WTC11 (cell line): Measurements from ENCODE around the gene PRDM2. TPM values are rescaled to one million over a fixed set of nuclear protein-coding genes. Genes with fewer than 3 reads are reported as not detected.

Experiments used
- ATAC-seq: fragments of 200-7000 bp; cut with Tn5 transposase; 2 replicates; pipeline ENCODE4 v1.10.0; 2021; ENCODE audit warnings: mild to moderate bottlenecking, moderate library complexity
- CTCF ChIA-PET: fragments of 300-600 bp; sonication (Branson Sonifier 250); formaldehyde crosslinking; loops from one replicate; lab custom pipeline; 2021; ENCODE audit warnings: antibody characterized with exemption; lab: Charles Lee
- POLR2A ChIA-PET: fragments of 350-600 bp; sonication (Branson Sonifier 250); formaldehyde crosslinking; loops from one replicate; lab custom pipeline; 2021; ENCODE audit warnings: antibody characterized with exemption; lab: Charles Lee
- DNase-seq: peaks from one replicate; pipeline ENCODE4 v3.0.0; 2021; ENCODE audit warnings: low spot score
- H3K27ac Mint-ChIP-seq: 2 replicates; pipeline ENCODE4 v1.8.0; 2021; ENCODE audit warnings: mixed read lengths
- H3K27me3 Mint-ChIP-seq: 2 replicates; pipeline ENCODE4 v1.8.0; 2021; ENCODE audit warnings: low read depth, mild to moderate bottlenecking, moderate library complexity, mixed read lengths
- H3K36me3 Mint-ChIP-seq: 2 replicates; pipeline ENCODE4 v1.8.0; 2021; ENCODE audit warnings: mixed read lengths
- H3K4me1 Mint-ChIP-seq: 2 replicates; pipeline ENCODE4 v1.8.0; 2022; ENCODE audit warnings: mixed read lengths
- H3K4me3 Mint-ChIP-seq: 2 replicates; pipeline ENCODE4 v1.8.0; 2021; ENCODE audit warnings: mild to moderate bottlenecking, moderate library complexity, mixed read lengths
- H3K9me3 Mint-ChIP-seq: 2 replicates; pipeline ENCODE4 v1.8.0; 2021; ENCODE audit warnings: mixed read lengths
- CTCF ChIP-seq: fragments of 200-600 bp; IDR thresholded peaks from 2 replicates; pipeline ENCODE4 v1.8.0; 2022; ENCODE audit warnings: antibody characterized with exemption
- E2F4 ChIP-seq: sonication (generic); formaldehyde crosslinking; IDR thresholded peaks from 2 replicates; pipeline ENCODE4 v1.8.1; 2022; ENCODE audit warnings: low read depth, mild to moderate bottlenecking, moderate library complexity, missing genetic modification reagents, borderline replicate concordance
- ETV6 ChIP-seq: sonication (generic); formaldehyde crosslinking; IDR thresholded peaks from 2 replicates; pipeline ENCODE4 v1.8.1; 2022; ENCODE audit warnings: mild to moderate bottlenecking, missing genetic modification reagents
- FOXK1 ChIP-seq: sonication (generic); formaldehyde crosslinking; IDR thresholded peaks from 2 replicates; pipeline ENCODE4 v1.8.0; 2022; ENCODE audit warnings: mild to moderate bottlenecking, moderate library complexity, missing genetic modification reagents
- HMGA2 ChIP-seq: fragments of 250-450 bp; sonication (Bioruptor Pico); IDR thresholded peaks from 2 replicates; pipeline ENCODE4 v1.4.0; 2021; ENCODE audit warnings: mild to moderate bottlenecking, moderate library complexity
- IRF1 ChIP-seq: sonication (generic); formaldehyde crosslinking; IDR thresholded peaks from 2 replicates; pipeline ENCODE4 v1.8.0; 2023; ENCODE audit warnings: missing genetic modification reagents
- NR2C2 ChIP-seq: sonication (generic); formaldehyde crosslinking; IDR thresholded peaks from 2 replicates; pipeline ENCODE4 v1.8.0; 2022; ENCODE audit warnings: mild to moderate bottlenecking, missing genetic modification reagents
- PRDM15 ChIP-seq: sonication (generic); formaldehyde crosslinking; IDR thresholded peaks from 2 replicates; pipeline ENCODE4 v1.8.0; 2022; ENCODE audit warnings: missing genetic modification reagents
- RELA ChIP-seq: sonication (generic); formaldehyde crosslinking; IDR thresholded peaks from 2 replicates; pipeline ENCODE4 v1.8.1; 2022; ENCODE audit warnings: missing genetic modification reagents, mild to moderate bottlenecking, borderline replicate concordance
- SOX15 ChIP-seq: fragments of 250-450 bp; sonication (Bioruptor Pico); IDR thresholded peaks from 2 replicates; pipeline ENCODE4 v1.9.0; 2021; ENCODE audit warnings: mild to moderate bottlenecking
- STAT6 ChIP-seq: sonication (generic); formaldehyde crosslinking; conservative IDR thresholded peaks from 2 replicates; pipeline ENCODE4 v1.8.1; 2023; ENCODE audit warnings: mild to moderate bottlenecking, low read depth, missing genetic modification reagents, moderate library complexity
- TCF7 ChIP-seq: sonication (generic); formaldehyde crosslinking; IDR thresholded peaks from 2 replicates; pipeline ENCODE4 v1.8.0; 2022; ENCODE audit warnings: mild to moderate bottlenecking, low read depth, missing genetic modification reagents, moderate library complexity
- TEAD4 ChIP-seq: sonication (generic); formaldehyde crosslinking; IDR thresholded peaks from 2 replicates; pipeline ENCODE4 v1.8.0; 2022; ENCODE audit warnings: mild to moderate bottlenecking, missing genetic modification reagents
- ZNF121 ChIP-seq: sonication (generic); formaldehyde crosslinking; IDR thresholded peaks from 2 replicates; pipeline ENCODE4 v1.8.0; 2023; ENCODE audit warnings: missing genetic modification reagents
- ZNF396 ChIP-seq: fragments of 250-450 bp; sonication (Bioruptor Pico); IDR thresholded peaks from 2 replicates; pipeline ENCODE4 v1.8.0; 2021; ENCODE audit warnings: mild to moderate bottlenecking, moderate library complexity, borderline replicate concordance
- ZNF423 ChIP-seq: fragments of 250-450 bp; sonication (Bioruptor Pico); IDR thresholded peaks from 2 replicates; pipeline ENCODE4 v2.1.2; 2022; ENCODE audit warnings: mild to moderate bottlenecking, moderate library complexity
- ZNF425 ChIP-seq: fragments of 250-450 bp; sonication (Bioruptor Pico); conservative IDR thresholded peaks from 2 replicates; pipeline ENCODE4 v1.9.0; 2021; ENCODE audit warnings: mild to moderate bottlenecking
- total RNA-seq: library from RNA; stranded (reverse); gene quantifications from 3 replicates; pipeline ENCODE4 v1.2.3, GENCODE V29; 2021

The PRDM2 gene
- total RNA-seq, 1 experiment from 2014 or later = 25.0 TPM

GRCh38 chr1:13781907-13782633 is 82.1 kb downstream of the PRDM2 start:
- H3K9me3 Mint-ChIP-seq = no peaks in the 10 kb centered on the region
- no peak for TF ChIP-seq E2F4 (CRISPR knock-in tag)
- H3K27ac Mint-ChIP-seq = peak overlapping the region; percentile 18; the same call in 1 of the 2 replicates
- POLR2A ChIA-PET = no interaction called here
- CTCF ChIA-PET = interaction anchor here (0.7 to 1.1 kb wide), 4 partner anchors 15 to 304 kb away, joined by 3 to 4 read pairs (median 3); no protein-coding TSS in a partner anchor
- H3K4me1 Mint-ChIP-seq = peaks cover 47% of the 10 kb centered on the region
- DNase-seq (no peak), ATAC-seq (no peak)
- H3K27me3 Mint-ChIP-seq = no peaks in the 10 kb centered on the region
- H3K36me3 Mint-ChIP-seq = peaks cover 39% of the 10 kb centered on the region
- H3K4me3 Mint-ChIP-seq = no peak overlapping the region

GRCh38 chr1:13782634-13783360 is 82.8 kb downstream of the PRDM2 start:
- Mint-ChIP-seq H3K27ac (peak overlapping the region; percentile 18; the same call in 1 of the 2 replicates), H3K4me1 (peaks cover 47% of the 10 kb centered on the region), H3K9me3 (no peaks in the 10 kb centered on the region), H3K4me3 (no peak overlapping the region), H3K27me3 (no peaks in the 10 kb centered on the region), H3K36me3 (peaks cover 37% of the 10 kb centered on the region)
- POLR2A ChIA-PET = interaction anchor here (0.7 kb wide), 1 partner anchor 305 kb away, joined by 5 read pairs; no protein-coding TSS in a partner anchor
- ATAC-seq (no peak), DNase-seq (no peak)
- CTCF ChIA-PET = interaction anchor here (0.7 to 1.1 kb wide), 4 partner anchors 15 to 305 kb away, joined by 3 to 4 read pairs (median 3); no protein-coding TSS in a partner anchor
- TF ChIP-seq TCF7 (CRISPR knock-in tag) = no peak
- TF ChIP-seq TEAD4 (CRISPR knock-in tag) = no peak
- TF ChIP-seq STAT6 (CRISPR knock-in tag) = no peak
- TF ChIP-seq ZNF423 (CRISPR knock-in tag) = no peak
- no peak for TF ChIP-seq IRF1 (CRISPR knock-in tag)
- TF ChIP-seq PRDM15 (CRISPR knock-in tag) = no peak
- no peak for TF ChIP-seq ZNF396 (CRISPR knock-in tag)
- TF ChIP-seq ZNF121 (CRISPR knock-in tag) = no peak
- no peak for TF ChIP-seq ETV6 (CRISPR knock-in tag)
- no peak for TF ChIP-seq CTCF
- TF ChIP-seq HMGA2 = no peak
- TF ChIP-seq NR2C2 (CRISPR knock-in tag) = no peak
- no peak for TF ChIP-seq RELA (CRISPR knock-in tag)
- no peak for TF ChIP-seq ZNF425 (CRISPR knock-in tag)
- TF ChIP-seq FOXK1 (CRISPR knock-in tag) = no peak
- TF ChIP-seq SOX15 (CRISPR knock-in tag) = no peak
